Activated CD8-positive, alpha-beta memory T cell treated with anti-CD3 and anti-CD28 coated beads for 1 hour (primary cell): ENCODE results near the gene PC.

Experiments used
- DNase-seq, 2 donors: peaks; one replicate each; pipeline ENCODE4 v3.0.0-alpha.2; 2020; ENCODE audit warnings: low read depth in 1 of 2; ENCODE audit errors: extremely low read depth in 1 of 2

Gene PC

GRCh38 chr11:66857234-66857926 lies 100.8 kb downstream of the PC start:
- DNase-seq = no peak

GRCh38 chr11:66856496-66857233 lies 101.5 kb downstream of the PC start, which contains the start of gene LRFN4:
Gene LRFN4, plus strand, starts transcription at chr11:66857064. Its CDS starts 681 bp downstream, at chr11:66857745.
- DNase-seq = peak; percentile 18 to 39

- peak; percentile 20 to 66 for DNase-seq
Measured at GRCh38 chr11:66855574-66856495, 102.3 kb downstream of the PC start.

- DNase-seq = no peak
Measured at GRCh38 chr11:66854729-66855211, 103.4 kb downstream of the PC start.

- no peak for DNase-seq
Measured at GRCh38 chr11:66854231-66854661, 103.9 kb downstream of the PC start.

- DNase-seq = no peak
Measured at GRCh38 chr11:66853242-66854229, 104.6 kb downstream of the PC start.

- DNase-seq = no peak
Measured at GRCh38 chr11:66852466-66853241, 105.5 kb downstream of the PC start.

- DNase-seq = no peak
Measured at GRCh38 chr11:66851698-66852465, 106.3 kb downstream of the PC start.

- DNase-seq = no peak
Measured at GRCh38 chr11:66851239-66851596, 107.0 kb downstream of the PC start.

- no peak for DNase-seq
Measured at GRCh38 chr11:66850588-66851238, 107.5 kb downstream of the PC start.

GRCh38 chr11:66850235-66850587 lies 108.0 kb downstream of the PC start:
- DNase-seq = no peak

GRCh38 chr11:66849501-66850234 lies 108.5 kb downstream of the PC start:
- DNase-seq = no peak

GRCh38 chr11:66848671-66849500 lies 109.3 kb downstream of the PC start:
- DNase-seq = no peak

- DNase-seq = no peak
Measured at GRCh38 chr11:66847461-66848232, 110.5 kb downstream of the PC start.

- no peak for DNase-seq
Measured at GRCh38 chr11:66846671-66847091, 111.5 kb downstream of the PC start.

GRCh38 chr11:66845876-66846212 lies 112.3 kb downstream of the PC start:
- no peak for DNase-seq
